ENCODE measurements around the gene NPTN.

- TF ChIP-seq CTCF (conservative IDR thresholded peaks at IDR 0.05; ENCODE audit: low read length) (no peak), EZH2phosphoT487 (IDR thresholded peaks at IDR 0.05; ENCODE audit: borderline replicate concordance, low read depth, low read length) (no peak)
Measured at GRCh38 chr15:73597036-73597638, 36.1 kb downstream of the NPTN start.
